GM10266 (cell line): ENCODE data around the gene MAP2K6.

Experiments
- DNase-seq: peaks from one replicate; pipeline ENCODE4 v3.0.0; 2012; ENCODE audit errors: extremely low spot score
- TF ChIP-seq, protein P1 (sequence below): IDR thresholded peaks from 2 replicates; pipeline ENCODE4 v1.5.1; 2012; ENCODE audit warnings: mild to moderate bottlenecking, low read depth; ENCODE audit not compliant: control insufficient read depth, insufficient read depth; ENCODE audit errors: missing control alignments

MAP2K6 gene

DNA sequence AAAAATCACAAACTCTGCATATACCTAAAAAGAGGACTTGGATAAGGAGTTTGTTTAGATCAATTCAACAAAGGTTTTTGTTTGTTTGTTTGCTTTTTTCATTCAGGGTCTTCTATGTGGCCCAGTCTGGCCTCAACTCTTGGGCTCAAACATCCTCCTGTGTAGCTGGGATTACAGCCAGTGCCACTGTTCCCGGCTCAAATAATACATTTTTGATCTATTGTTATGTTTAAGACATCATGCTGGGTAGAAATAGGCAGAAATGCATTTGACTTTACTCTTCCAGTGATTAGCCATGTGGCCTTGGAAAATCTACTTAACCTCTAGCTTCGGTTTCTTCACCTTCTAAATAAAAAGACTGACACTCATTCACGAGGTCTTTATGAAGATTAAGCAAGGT is 11.5 kb downstream of the MAP2K6 start:
- TF ChIP-seq, protein P1, sequence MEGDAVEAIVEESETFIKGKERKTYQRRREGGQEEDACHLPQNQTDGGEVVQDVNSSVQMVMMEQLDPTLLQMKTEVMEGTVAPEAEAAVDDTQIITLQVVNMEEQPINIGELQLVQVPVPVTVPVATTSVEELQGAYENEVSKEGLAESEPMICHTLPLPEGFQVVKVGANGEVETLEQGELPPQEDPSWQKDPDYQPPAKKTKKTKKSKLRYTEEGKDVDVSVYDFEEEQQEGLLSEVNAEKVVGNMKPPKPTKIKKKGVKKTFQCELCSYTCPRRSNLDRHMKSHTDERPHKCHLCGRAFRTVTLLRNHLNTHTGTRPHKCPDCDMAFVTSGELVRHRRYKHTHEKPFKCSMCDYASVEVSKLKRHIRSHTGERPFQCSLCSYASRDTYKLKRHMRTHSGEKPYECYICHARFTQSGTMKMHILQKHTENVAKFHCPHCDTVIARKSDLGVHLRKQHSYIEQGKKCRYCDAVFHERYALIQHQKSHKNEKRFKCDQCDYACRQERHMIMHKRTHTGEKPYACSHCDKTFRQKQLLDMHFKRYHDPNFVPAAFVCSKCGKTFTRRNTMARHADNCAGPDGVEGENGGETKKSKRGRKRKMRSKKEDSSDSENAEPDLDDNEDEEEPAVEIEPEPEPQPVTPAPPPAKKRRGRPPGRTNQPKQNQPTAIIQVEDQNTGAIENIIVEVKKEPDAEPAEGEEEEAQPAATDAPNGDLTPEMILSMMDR = no peak
- no peak for DNase-seq

DNA sequence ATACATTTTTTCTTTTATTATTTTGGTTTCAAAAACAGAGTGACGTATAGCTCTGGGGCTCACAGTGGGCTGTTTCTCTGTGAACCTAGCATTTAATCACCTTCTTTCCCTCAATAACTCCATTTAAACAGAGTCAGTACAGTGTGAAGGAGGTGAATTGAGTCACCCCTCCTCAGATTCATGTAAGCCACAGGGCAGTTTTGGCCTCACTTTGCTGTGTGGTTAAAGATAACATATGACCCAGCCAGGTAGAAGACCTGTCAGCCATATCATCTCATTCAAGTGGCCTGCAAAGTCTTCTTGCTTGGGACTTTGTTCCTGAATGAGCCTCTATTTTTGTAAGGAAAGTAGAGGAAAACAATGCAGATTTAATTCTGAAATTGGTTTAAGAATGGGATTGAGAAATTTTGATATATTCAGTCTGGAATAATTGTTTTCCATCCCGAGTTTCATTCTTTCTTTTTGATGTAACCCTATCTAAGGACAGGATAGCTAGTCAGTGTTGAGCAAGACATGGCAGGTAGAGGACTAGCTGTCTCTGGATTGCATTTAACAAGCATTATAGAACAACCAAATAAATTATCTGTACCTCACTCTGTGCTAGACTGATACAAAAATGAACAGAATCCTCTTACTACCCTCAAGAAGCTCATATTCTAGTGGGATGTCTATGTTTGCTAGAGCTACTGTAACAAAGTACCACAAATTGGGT is 13.1 kb downstream of the MAP2K6 start:
- no peak for DNase-seq
- TF ChIP-seq, protein P1 = no peak

DNA sequence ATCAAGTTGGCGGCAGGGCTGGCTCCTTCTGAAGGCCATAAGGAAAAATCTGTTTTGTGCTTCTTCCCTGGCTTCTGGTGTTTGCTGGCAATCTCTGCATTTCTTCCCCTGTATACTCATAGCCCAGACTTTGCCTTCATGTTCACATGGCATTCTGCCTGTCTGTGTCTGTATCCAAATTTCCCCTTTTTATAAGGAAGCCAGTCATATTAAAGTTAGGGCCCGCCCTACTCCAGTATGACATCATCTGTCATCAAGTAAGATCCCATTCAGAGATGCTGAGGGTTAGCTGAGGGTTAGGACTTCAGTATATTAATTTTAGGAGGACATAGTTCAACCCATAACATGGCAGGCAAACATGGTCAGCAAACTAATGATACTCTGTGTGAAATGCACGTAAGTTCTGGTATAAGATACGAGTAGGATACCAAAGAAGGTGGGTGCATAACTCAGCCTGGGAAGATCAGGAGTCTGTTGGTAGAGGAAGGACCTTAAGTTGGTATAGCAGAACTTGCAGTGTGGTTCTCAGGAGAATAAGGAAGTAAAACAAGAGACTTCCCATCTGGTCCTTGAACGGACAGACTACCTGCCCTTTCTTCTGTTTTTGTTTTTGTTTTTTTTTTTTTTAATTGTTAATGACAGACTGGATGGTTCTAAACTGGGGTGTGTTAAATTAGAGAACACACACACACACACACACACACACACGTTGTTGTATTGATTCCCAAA is 13.9 kb downstream of the MAP2K6 start:
- no peak for DNase-seq
- TF ChIP-seq, protein P1 = no peak

DNA sequence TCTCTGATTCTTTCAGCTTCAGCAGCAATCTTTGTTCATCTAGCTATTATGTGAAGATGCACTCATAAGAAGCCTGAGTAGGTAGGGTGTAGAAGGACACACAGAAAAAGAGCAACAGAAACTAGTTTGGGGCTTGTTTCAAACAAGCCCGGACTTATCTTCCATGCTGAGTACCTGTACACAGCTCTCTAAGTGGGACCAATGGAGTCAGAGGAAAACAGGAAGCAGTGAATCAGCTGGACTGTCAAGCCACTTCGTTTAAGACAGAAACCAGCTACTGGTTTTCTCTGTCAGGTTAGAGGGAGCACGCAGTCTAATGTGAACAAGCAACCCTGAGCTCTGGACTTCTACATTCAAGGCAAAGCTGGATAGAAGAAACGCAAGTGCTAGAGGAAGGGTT is 16.0 kb downstream of the MAP2K6 start:
- DNase-seq = no peak
- TF ChIP-seq, protein P1 = no peak

DNA sequence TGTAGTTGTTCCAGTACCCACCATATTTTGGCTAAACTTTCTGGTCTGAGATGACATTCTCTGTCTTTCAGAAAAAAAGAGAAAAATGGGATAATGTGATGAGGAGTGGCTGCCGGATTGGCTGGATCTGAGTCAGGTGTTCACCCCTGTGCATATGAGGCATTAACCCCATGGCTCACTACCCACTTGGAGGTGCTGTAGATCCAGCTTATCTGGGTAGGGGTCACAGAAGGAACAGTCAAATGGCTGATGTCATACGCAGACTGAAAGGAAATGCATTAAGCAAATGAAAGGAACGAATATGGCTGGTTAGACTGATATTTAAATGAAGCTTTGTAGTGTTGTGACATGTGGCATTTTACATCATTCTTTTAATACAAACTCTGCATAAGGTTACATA is 17.3 kb downstream of the MAP2K6 start:
- DNase-seq = no peak
- TF ChIP-seq, protein P1 = no peak

DNA sequence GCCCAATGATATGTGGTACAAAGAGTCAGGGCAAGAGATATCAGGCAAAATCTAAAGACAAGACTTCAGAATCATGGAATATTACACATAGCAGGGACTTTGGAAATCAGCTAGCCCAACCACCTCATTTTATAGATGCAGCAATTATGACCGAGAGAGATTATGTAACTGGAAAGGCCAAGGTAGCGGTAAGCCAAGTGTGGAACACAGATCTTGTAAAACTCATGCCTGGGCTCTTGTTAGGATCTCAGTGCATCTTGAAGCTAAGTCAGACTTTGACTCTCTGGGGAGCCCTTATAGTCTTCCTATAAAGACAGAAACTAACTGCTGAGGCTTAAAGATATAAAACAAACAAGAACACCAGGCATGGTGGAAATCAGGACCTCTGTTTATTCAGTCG is 18.6 kb downstream of the MAP2K6 start:
- TF ChIP-seq, protein P1 = no peak
- no peak for DNase-seq

DNA sequence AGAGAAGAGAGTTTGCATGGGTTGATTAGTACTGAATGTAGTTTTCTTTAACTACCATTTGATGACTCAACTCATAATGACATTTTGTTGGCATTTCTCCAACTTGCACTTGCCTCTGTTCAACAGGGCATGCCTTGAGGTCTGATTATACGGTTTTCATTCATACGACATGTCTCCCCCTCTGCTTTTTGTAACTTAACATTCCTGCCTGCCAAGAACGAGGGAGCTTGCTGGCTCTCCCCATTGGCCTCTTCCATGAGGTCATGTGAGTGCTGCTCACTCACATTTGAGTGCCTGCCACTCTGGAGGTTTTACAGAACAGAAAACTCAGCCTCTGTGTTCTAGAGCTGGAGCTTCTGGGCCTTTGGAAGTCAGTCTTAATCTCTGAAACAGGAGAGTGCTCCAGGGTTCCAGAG is 19.7 kb downstream of the MAP2K6 start:
- no peak for DNase-seq
- TF ChIP-seq, protein P1 = no peak
